IMR-90 (cell line): ENCODE results near the gene FMN2. TPM values are rescaled to one million over a fixed set of nuclear protein-coding genes. Genes with fewer than 3 reads are reported as not detected.

Source experiments
- ATAC-seq: fragments of 200-7000 bp; cut with Tn5 transposase; 2 replicates; pipeline ENCODE4 v1.9.1; 2020; ENCODE audit warnings: low read depth, mild to moderate bottlenecking, moderate library complexity
- BruUV-seq: library from RNA; stranded (reverse); fragments of 400-500 nt; replicated peaks from 2 replicates; lab custom pipeline; 2021; lab: Mats Ljungman, UMichigan
- CTCF ChIA-PET: fragments of 300-600 bp; formaldehyde crosslinking; extraction: SDS; loops from one replicate; lab custom pipeline; 2021; ENCODE audit warnings: antibody characterized with exemption; lab: Yijun Ruan, JAX
- POLR2A ChIA-PET: fragments of 300-600 bp; sonication (Branson Sonifier 250); formaldehyde crosslinking; loops from one replicate; lab custom pipeline; 2022; ENCODE audit warnings: antibody characterized with exemption; ENCODE audit not compliant: unreplicated experiment; lab: Charles Lee
- DNase-seq: peaks from one replicate; pipeline ENCODE4 v3.0.0; 2013
- H2AFZ ChIP-seq: replicated peaks from 2 replicates; pipeline ENCODE3; 2013; ENCODE audit warnings: low read length, mild to moderate bottlenecking; ENCODE audit not compliant: poor library complexity
- H2AK5ac ChIP-seq: 2 replicates; pipeline ENCODE4 v1.6.1; 2013; ENCODE audit warnings: low read depth, low read length, inconsistent platforms
- H2AK9ac ChIP-seq: replicated peaks from 2 replicates; pipeline ENCODE3; 2013; ENCODE audit warnings: mild to moderate bottlenecking, low read depth, low read length, moderate library complexity; ENCODE audit not compliant: poor library complexity
- H2BK120ac ChIP-seq: 2 replicates; pipeline ENCODE4 v1.6.1; 2013; ENCODE audit warnings: low read depth, low read length, inconsistent platforms
- H2BK15ac ChIP-seq: 3 replicates; pipeline ENCODE4 v1.6.1; 2013; ENCODE audit warnings: low read depth, low read length, inconsistent platforms
- H2BK20ac ChIP-seq: 2 replicates; pipeline ENCODE4 v1.6.1; 2013; ENCODE audit warnings: low read depth, mild to moderate bottlenecking, inconsistent platforms, low read length, moderate library complexity
- H2BK5ac ChIP-seq: 2 replicates; pipeline ENCODE4 v1.6.1; 2013; ENCODE audit warnings: mild to moderate bottlenecking, low read depth, low read length, inconsistent platforms; ENCODE audit not compliant: poor library complexity, severe bottlenecking
- H3K14ac ChIP-seq: replicated peaks from 2 replicates; pipeline ENCODE4 v1.6.1; 2013; ENCODE audit warnings: low read depth, low read length, inconsistent platforms
- H3K18ac ChIP-seq: 2 replicates; pipeline ENCODE4 v1.6.1; 2013; ENCODE audit warnings: low read depth, low read length, control low read depth
- H3K23ac ChIP-seq: 2 replicates; pipeline ENCODE4 v1.6.1; 2013; ENCODE audit warnings: low read depth, low read length, inconsistent platforms
- H3K27ac ChIP-seq: 2 replicates; pipeline ENCODE4 v1.5.1; 2013; ENCODE audit warnings: mild to moderate bottlenecking, control low read depth, low read length; ENCODE audit not compliant: insufficient read depth
- H3K27me3 ChIP-seq: 2 replicates; pipeline ENCODE4 v1.6.1; 2013; ENCODE audit warnings: low read length; ENCODE audit not compliant: control insufficient read depth, insufficient read depth
- H3K36me3 ChIP-seq: 2 replicates; pipeline ENCODE4 v1.6.1; 2013; ENCODE audit warnings: low read length, mixed read lengths; ENCODE audit not compliant: control insufficient read depth, insufficient read depth
- H3K4ac ChIP-seq: 2 replicates; pipeline ENCODE4 v1.6.1; 2013; ENCODE audit warnings: low read depth, low read length, inconsistent platforms
- H3K4me1 ChIP-seq: 2 replicates; pipeline ENCODE4 v1.6.1; 2013; ENCODE audit warnings: low read length, mixed read lengths; ENCODE audit not compliant: control insufficient read depth, insufficient read depth
- H3K4me2 ChIP-seq: 2 replicates; pipeline ENCODE4 v1.6.1; 2013; ENCODE audit warnings: low read depth, mild to moderate bottlenecking, control low read depth, low read length, moderate library complexity
- H3K4me3 ChIP-seq: 2 replicates; pipeline ENCODE4 v1.5.1; 2013; ENCODE audit warnings: low read depth, mild to moderate bottlenecking, control low read depth, low read length, moderate library complexity; ENCODE audit not compliant: insufficient read depth
- H3K56ac ChIP-seq: 2 replicates; pipeline ENCODE4 v1.6.1; 2013; ENCODE audit warnings: low read length, inconsistent platforms; ENCODE audit not compliant: insufficient read depth; ENCODE audit errors: extremely low read depth
- H3K79me1 ChIP-seq, 2 experiments: 2 replicates each; pipeline ENCODE4 v1.6.1; 2013; ENCODE audit warnings: low read length in 2 of 2, inconsistent platforms in 1 of 2, low read depth in 1 of 2
- H3K9ac ChIP-seq: 2 replicates; pipeline ENCODE4 v1.6.1; 2013; ENCODE audit warnings: low read depth, low read length, control low read depth
- H3K9me1 ChIP-seq: 2 replicates; pipeline ENCODE4 v1.6.1; 2013; ENCODE audit warnings: low read length, inconsistent platforms; ENCODE audit not compliant: insufficient read depth
- H3K9me3 ChIP-seq: 2 replicates; pipeline ENCODE4 v1.6.1; 2013; ENCODE audit warnings: low read length; ENCODE audit not compliant: control insufficient read depth, insufficient read depth
- H4K20me1 ChIP-seq: 2 replicates; pipeline ENCODE4 v1.6.1; 2013; ENCODE audit warnings: low read length, inconsistent platforms; ENCODE audit not compliant: insufficient read depth
- H4K5ac ChIP-seq: 2 replicates; pipeline ENCODE4 v1.6.1; 2013; ENCODE audit warnings: mild to moderate bottlenecking, low read depth, low read length, control low read depth
- H4K8ac ChIP-seq, 2 experiments: 2 replicates each; pipeline ENCODE4 v1.6.1; 2013; ENCODE audit warnings: low read depth in 2 of 2, low read length in 2 of 2, control low read depth in 1 of 2, inconsistent platforms in 1 of 2
- H4K91ac ChIP-seq: 2 replicates; pipeline ENCODE4 v1.6.1; 2013; ENCODE audit warnings: low read depth, low read length, inconsistent platforms; ENCODE audit not compliant: insufficient read depth
- MAZ ChIP-seq: IDR thresholded peaks from 2 replicates; pipeline ENCODE4 v1.6.1; 2012; ENCODE audit warnings: low read depth, mild to moderate bottlenecking, low read length, improper control_type of control experiment, moderate library complexity, borderline replicate concordance
- MXI1 ChIP-seq: IDR thresholded peaks from 2 replicates; pipeline ENCODE4 v1.6.1; 2012; ENCODE audit warnings: low read depth, mild to moderate bottlenecking, low read length, moderate library complexity, borderline replicate concordance
- RFX5 ChIP-seq: IDR thresholded peaks from 2 replicates; pipeline ENCODE4 v1.8.0; 2012; ENCODE audit warnings: low read depth, mild to moderate bottlenecking, low read length, moderate library complexity
- USF2 ChIP-seq: fragments of 150-350 bp; IDR thresholded peaks from 2 replicates; pipeline ENCODE4 v1.6.1; 2017; ENCODE audit warnings: mild to moderate bottlenecking, antibody characterized with exemption, low read length, low read depth
- WGBS, 2 experiments: methylation state at CpG; one replicate each; pipeline versions ENCODE4 v1.1.5 to v1.1.7; 2013; ENCODE audit warnings: missing lambda C conversion rate in 2 of 2; ENCODE audit not compliant: insufficient read length in 1 of 2; ENCODE audit errors: extremely low coverage in 2 of 2; 5-methylcytosine and 5-hydroxymethylcytosine counted together
- dilution Hi-C: fragments of 300-500 bp; cut with HindIII; formaldehyde crosslinking; loops from one replicate; pipeline ENCODE4 v1.14.3; 2018; ENCODE audit warnings: low sequenced_read_pairs; ENCODE audit not compliant: unreplicated experiment
- in situ Hi-C: fragments of 300-500 bp; cut with MboI; formaldehyde crosslinking; loops from 3 replicates; pipeline ENCODE4 v1.14.3; 2019; ENCODE audit warnings: low sequenced_read_pairs, inconsistent platforms, mixed read lengths
- intact Hi-C: fragments of 100-400 bp; cut with micrococcal nuclease; formaldehyde crosslinking; loops from 2 replicates; pipeline ENCODE4 v1.10.0; 2022
- polyA plus RNA-seq, 3 experiments: library from polyadenylated mRNA; depleted of rRNA; stranded (reverse); fragments of >200 nt; gene quantifications; 2 replicates each; pipeline ENCODE4 v1.2.3, GENCODE V29; 2012; ENCODE audit warnings: low replicate concordance in 1 of 3
- total RNA-seq: library from RNA; depleted of rRNA; stranded (reverse); fragments of >200 nt; gene quantifications from 2 replicates; pipeline ENCODE4 v1.2.3, GENCODE V29; 2012

Gene FMN2
- total and polyA plus RNA-seq, 2 of the 4 experiments (the other 2 are of a cell fraction) = 29.0 to 35.8 TPM

DNA sequence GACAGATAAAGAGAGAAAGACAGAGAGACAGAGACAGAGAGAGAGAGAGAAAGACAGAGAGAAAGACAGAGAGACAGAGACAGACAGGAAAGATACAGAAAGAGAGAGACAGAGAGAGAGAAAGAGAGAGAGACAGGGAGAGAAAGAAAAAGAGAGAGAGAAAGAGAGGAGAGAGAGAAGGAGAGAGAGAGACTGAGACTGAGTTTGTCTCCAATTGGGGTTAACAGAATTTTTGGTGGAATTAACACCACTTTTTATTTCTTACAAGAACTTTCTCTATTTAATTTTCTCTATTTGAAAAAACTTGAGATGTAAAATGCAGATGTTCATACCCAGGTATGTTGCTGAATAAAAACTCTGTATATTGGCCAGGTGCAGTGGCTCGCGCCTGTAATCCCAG, 56.6 kb downstream of the FMN2 start:
- Histone ChIP-seq H4K8ac (no peak overlapping the region), H3K9me3 (no peaks in the 10 kb centered on the region), H2BK15ac (no peak overlapping the region), H3K18ac (no peak overlapping the region), H2BK120ac (no peak overlapping the region), H2BK5ac (no peak overlapping the region), H3K14ac (no peak overlapping the region), H3K4me1 (peaks cover 4% of the 10 kb centered on the region; the same call in 1 of the 2 replicates), H3K4me3 (no peak overlapping the region), H3K27ac (no peak overlapping the region), H3K79me1 (peaks cover 2 to 35% of the 10 kb centered on the region in 2 experiments; a peak in 3 of 4 replicates), H3K56ac (no peak overlapping the region), H3K36me3 (peaks cover 9% of the 10 kb centered on the region), H2BK20ac (no peak overlapping the region), H3K23ac (no peak overlapping the region), H3K9me1 (peaks cover 4% of the 10 kb centered on the region), H4K20me1 (peaks cover 3% of the 10 kb centered on the region; the same call in 1 of the 2 replicates), H2AK5ac (no peak overlapping the region), H4K91ac (no peak overlapping the region), H3K4ac (no peak overlapping the region), H3K9ac (no peak overlapping the region), H3K27me3 (no peaks in the 10 kb centered on the region), H2AFZ (no peak overlapping the region), H2AK9ac (no peak overlapping the region), H3K4me2 (no peak overlapping the region), H4K5ac (no peak overlapping the region)
- dilution Hi-C loops = no loop called here
- in situ Hi-C loops = no loop called here
- TF ChIP-seq RFX5 (no peak), MXI1 (no peak), MAZ (no peak), USF2 (no peak)
- intact Hi-C loops = no loop called here
- ChIA-PET CTCF (interaction anchor here (1.1 kb wide), 1 partner anchor 54 kb away, joined by 3 read pairs; no protein-coding TSS in a partner anchor), POLR2A (no interaction called here)
- no TSS peak for BruUV-seq
- ATAC-seq (no peak), DNase-seq (no peak)
- WGBS, 2 experiments = no CpG with 5 or more reads among the region's 2 CpGs
